ENCODE data around the gene ATP1B1.

GRCh38 chr1:169133228-169133576 lies 26.7 kb downstream of the ATP1B1 start:
- TF ChIP-seq CTCF (conservative IDR thresholded peaks at IDR 0.05; ENCODE audit: low read depth in 2 of 2) (no peak), STAT1 (IDR thresholded peaks at IDR 0.05; ENCODE audit: unreplicated experiment) (no peak), EZH2phosphoT487 (IDR thresholded peaks at IDR 0.05; ENCODE audit: unreplicated experiment) (no peak), POLR2AphosphoS5 (IDR thresholded peaks at IDR 0.05; ENCODE audit: low read depth) (no peak), CREB1 (CRISPR knock-in tag; IDR thresholded peaks at IDR 0.05; ENCODE audit: low read depth) (no peak), JUNB (IDR thresholded peaks at IDR 0.05; ENCODE audit: unreplicated experiment) (no peak), EZH2 (IDR thresholded peaks at IDR 0.05; ENCODE audit: low read depth, unreplicated experiment) (no peak), ETS1 (IDR thresholded peaks at IDR 0.05) (no peak), ZNF331 (CRISPR knock-in tag; IDR thresholded peaks at IDR 0.05; ENCODE audit: low read depth) (no peak), NANOG (IDR thresholded peaks at IDR 0.05; ENCODE audit: borderline replicate concordance) (no peak)
- TF ChIP-seq, protein P1, sequence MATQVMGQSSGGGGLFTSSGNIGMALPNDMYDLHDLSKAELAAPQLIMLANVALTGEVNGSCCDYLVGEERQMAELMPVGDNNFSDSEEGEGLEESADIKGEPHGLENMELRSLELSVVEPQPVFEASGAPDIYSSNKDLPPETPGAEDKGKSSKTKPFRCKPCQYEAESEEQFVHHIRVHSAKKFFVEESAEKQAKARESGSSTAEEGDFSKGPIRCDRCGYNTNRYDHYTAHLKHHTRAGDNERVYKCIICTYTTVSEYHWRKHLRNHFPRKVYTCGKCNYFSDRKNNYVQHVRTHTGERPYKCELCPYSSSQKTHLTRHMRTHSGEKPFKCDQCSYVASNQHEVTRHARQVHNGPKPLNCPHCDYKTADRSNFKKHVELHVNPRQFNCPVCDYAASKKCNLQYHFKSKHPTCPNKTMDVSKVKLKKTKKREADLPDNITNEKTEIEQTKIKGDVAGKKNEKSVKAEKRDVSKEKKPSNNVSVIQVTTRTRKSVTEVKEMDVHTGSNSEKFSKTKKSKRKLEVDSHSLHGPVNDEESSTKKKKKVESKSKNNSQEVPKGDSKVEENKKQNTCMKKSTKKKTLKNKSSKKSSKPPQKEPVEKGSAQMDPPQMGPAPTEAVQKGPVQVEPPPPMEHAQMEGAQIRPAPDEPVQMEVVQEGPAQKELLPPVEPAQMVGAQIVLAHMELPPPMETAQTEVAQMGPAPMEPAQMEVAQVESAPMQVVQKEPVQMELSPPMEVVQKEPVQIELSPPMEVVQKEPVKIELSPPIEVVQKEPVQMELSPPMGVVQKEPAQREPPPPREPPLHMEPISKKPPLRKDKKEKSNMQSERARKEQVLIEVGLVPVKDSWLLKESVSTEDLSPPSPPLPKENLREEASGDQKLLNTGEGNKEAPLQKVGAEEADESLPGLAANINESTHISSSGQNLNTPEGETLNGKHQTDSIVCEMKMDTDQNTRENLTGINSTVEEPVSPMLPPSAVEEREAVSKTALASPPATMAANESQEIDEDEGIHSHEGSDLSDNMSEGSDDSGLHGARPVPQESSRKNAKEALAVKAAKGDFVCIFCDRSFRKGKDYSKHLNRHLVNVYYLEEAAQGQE (IDR thresholded peaks at IDR 0.05; ENCODE audit: unreplicated experiment): no peak

Measured in GM23338 (cell line).